Gastroesophageal sphincter (tissue), 3 donors: ENCODE data around the gene MYMX.
"Not testable (repeated sequence)": the region's sequence is repeated elsewhere in the genome, so short reads cannot be mapped to it uniquely, and the experiment has no call there.

ENCODE experiments used
- EP300 ChIP-seq: sonication (generic); formaldehyde crosslinking; IDR thresholded peaks from one replicate; pipeline ENCODE4 v1.6.1; 2017; ENCODE audit warnings: antibody characterized with exemption, mild to moderate bottlenecking
- POLR2A ChIP-seq, 2 donors: fragments of 450-650 bp; IDR thresholded peaks; one replicate each; pipeline ENCODE4 v1.6.1; 2017; ENCODE audit warnings: antibody characterized with exemption in 2 of 2, mild to moderate bottlenecking in 2 of 2, moderate library complexity in 1 of 2
- POLR2AphosphoS5 ChIP-seq: sonication (generic); formaldehyde crosslinking; IDR thresholded peaks from one replicate; pipeline ENCODE4 v1.6.1; 2017; ENCODE audit warnings: antibody characterized with exemption
- TF ChIP-seq, protein P1 (sequence below), 4 experiments: fragments of 200-600 bp in 2 of 4; fragments of 450-650 bp in 2 of 4; sonication (generic) in 1 of 4; IDR thresholded peaks; one replicate each; pipeline ENCODE4 v1.5.1; 2017 to 2019; ENCODE audit warnings: antibody characterized with exemption in 4 of 4, mild to moderate bottlenecking in 2 of 4, moderate library complexity in 2 of 4

DNA sequence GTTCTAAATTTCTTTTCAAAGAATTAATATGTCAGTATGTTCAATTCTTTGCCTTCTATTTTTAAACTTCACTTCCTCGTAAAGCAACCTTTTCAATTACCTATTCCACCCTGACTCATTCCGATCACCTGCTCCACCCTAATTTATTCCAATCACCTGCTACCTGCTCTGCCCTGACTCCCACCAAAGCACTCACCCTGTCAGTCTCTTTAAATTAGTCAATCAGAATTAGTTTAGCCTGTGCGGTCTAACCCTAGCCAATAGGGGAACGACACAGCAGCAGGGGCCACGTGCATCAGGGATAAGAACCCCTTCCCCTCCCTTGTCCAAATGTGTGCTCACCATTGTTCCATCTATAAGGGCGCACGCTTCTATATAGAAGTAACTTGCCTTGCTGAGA is 31.4 kb upstream of the MYMX start:
- TF ChIP-seq, protein P1, sequence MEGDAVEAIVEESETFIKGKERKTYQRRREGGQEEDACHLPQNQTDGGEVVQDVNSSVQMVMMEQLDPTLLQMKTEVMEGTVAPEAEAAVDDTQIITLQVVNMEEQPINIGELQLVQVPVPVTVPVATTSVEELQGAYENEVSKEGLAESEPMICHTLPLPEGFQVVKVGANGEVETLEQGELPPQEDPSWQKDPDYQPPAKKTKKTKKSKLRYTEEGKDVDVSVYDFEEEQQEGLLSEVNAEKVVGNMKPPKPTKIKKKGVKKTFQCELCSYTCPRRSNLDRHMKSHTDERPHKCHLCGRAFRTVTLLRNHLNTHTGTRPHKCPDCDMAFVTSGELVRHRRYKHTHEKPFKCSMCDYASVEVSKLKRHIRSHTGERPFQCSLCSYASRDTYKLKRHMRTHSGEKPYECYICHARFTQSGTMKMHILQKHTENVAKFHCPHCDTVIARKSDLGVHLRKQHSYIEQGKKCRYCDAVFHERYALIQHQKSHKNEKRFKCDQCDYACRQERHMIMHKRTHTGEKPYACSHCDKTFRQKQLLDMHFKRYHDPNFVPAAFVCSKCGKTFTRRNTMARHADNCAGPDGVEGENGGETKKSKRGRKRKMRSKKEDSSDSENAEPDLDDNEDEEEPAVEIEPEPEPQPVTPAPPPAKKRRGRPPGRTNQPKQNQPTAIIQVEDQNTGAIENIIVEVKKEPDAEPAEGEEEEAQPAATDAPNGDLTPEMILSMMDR (IDR thresholded peaks at IDR 0.05) = not testable (repeated sequence)
- not testable (repeated sequence) for TF ChIP-seq POLR2AphosphoS5; POLR2A (IDR thresholded peaks at IDR 0.05); EP300
